ENCODE measurements around the gene DLG2. TPM values are rescaled to one million over a fixed set of nuclear protein-coding genes. Genes with fewer than 3 reads are reported as not detected.
A peak's percentile ranks its signal among the peaks of the same experiment; 100 is the strongest.

The DLG2 gene
- total RNA-seq, 1 donor from 2014 or later = 2.1 TPM

- Mint-ChIP-seq H3K27ac (ENCODE audit: unreplicated experiment) (no peak overlapping the region), H3K36me3 (ENCODE audit: low read depth) (peaks cover 5% of the 10 kb centered on the region), H3K4me1 (no peaks in the 10 kb centered on the region), H3K4me3 (no peak overlapping the region), H3K27me3 (ENCODE audit: low read depth) (no peaks in the 10 kb centered on the region), H3K9me3 (peaks cover 7% of the 10 kb centered on the region)
- TF ChIP-seq CTCF (conservative IDR thresholded peaks at IDR 0.05) = no peak
- DNase-seq (ENCODE audit: low read depth, low spot score) = no peak
Observed at GRCh38 chr11:85569525-85569924, 57.6 kb downstream of the DLG2 start.

- Mint-ChIP-seq H3K27me3 (ENCODE audit: low read depth) (no peaks in the 10 kb centered on the region), H3K9me3 (peaks cover 16% of the 10 kb centered on the region), H3K4me3 (no peak overlapping the region), H3K27ac (ENCODE audit: unreplicated experiment) (no peak overlapping the region), H3K36me3 (ENCODE audit: low read depth) (peaks cover 8% of the 10 kb centered on the region), H3K4me1 (peaks cover 15% of the 10 kb centered on the region)
- TF ChIP-seq CTCF (conservative IDR thresholded peaks at IDR 0.05) = no peak
- DNase-seq (ENCODE audit: low read depth, low spot score) = no peak
Observed at GRCh38 chr11:85558411-85558810, 68.7 kb downstream of the DLG2 start.

GRCh38 chr11:85551881-85552280 lies 75.3 kb downstream of the DLG2 start:
- Mint-ChIP-seq H3K27me3 (ENCODE audit: low read depth) (no peaks in the 10 kb centered on the region), H3K27ac (ENCODE audit: unreplicated experiment) (peak overlapping the region; percentile 1), H3K9me3 (peaks cover 10% of the 10 kb centered on the region), H3K36me3 (ENCODE audit: low read depth) (peaks cover 7% of the 10 kb centered on the region), H3K4me1 (peaks cover 35% of the 10 kb centered on the region), H3K4me3 (peak overlapping the region; percentile 41)
- no peak for DNase-seq (ENCODE audit: low read depth, low spot score)
- TF ChIP-seq CTCF (conservative IDR thresholded peaks at IDR 0.05) = no peak

- no peak for TF ChIP-seq CTCF (conservative IDR thresholded peaks at IDR 0.05)
- Mint-ChIP-seq H3K4me3 (no peak overlapping the region), H3K27me3 (ENCODE audit: low read depth) (no peaks in the 10 kb centered on the region), H3K4me1 (peaks cover 24% of the 10 kb centered on the region), H3K36me3 (ENCODE audit: low read depth) (peaks cover 3% of the 10 kb centered on the region), H3K9me3 (peaks cover 7% of the 10 kb centered on the region), H3K27ac (ENCODE audit: unreplicated experiment) (no peak overlapping the region)
- DNase-seq (ENCODE audit: low read depth, low spot score) = no peak
Observed at GRCh38 chr11:85541683-85542082, 85.5 kb downstream of the DLG2 start.

GRCh38 chr11:85540635-85541205 lies 86.4 kb downstream of the DLG2 start:
- Mint-ChIP-seq H3K4me3 (no peak overlapping the region), H3K27me3 (ENCODE audit: low read depth) (no peaks in the 10 kb centered on the region), H3K4me1 (peaks cover 24% of the 10 kb centered on the region), H3K9me3 (peaks cover 4% of the 10 kb centered on the region), H3K36me3 (ENCODE audit: low read depth) (no peaks in the 10 kb centered on the region), H3K27ac (ENCODE audit: unreplicated experiment) (peak overlapping the region; percentile 78)
- TF ChIP-seq CTCF (conservative IDR thresholded peaks at IDR 0.05) = no peak
- DNase-seq (ENCODE audit: low read depth, low spot score) = no peak
